ENCODE data around the gene PPP6R3.
"Not testable (repeated sequence)": the region's sequence is repeated elsewhere in the genome, so short reads cannot be mapped to it uniquely, and the experiment has no call there.

The PPP6R3 gene

DNA sequence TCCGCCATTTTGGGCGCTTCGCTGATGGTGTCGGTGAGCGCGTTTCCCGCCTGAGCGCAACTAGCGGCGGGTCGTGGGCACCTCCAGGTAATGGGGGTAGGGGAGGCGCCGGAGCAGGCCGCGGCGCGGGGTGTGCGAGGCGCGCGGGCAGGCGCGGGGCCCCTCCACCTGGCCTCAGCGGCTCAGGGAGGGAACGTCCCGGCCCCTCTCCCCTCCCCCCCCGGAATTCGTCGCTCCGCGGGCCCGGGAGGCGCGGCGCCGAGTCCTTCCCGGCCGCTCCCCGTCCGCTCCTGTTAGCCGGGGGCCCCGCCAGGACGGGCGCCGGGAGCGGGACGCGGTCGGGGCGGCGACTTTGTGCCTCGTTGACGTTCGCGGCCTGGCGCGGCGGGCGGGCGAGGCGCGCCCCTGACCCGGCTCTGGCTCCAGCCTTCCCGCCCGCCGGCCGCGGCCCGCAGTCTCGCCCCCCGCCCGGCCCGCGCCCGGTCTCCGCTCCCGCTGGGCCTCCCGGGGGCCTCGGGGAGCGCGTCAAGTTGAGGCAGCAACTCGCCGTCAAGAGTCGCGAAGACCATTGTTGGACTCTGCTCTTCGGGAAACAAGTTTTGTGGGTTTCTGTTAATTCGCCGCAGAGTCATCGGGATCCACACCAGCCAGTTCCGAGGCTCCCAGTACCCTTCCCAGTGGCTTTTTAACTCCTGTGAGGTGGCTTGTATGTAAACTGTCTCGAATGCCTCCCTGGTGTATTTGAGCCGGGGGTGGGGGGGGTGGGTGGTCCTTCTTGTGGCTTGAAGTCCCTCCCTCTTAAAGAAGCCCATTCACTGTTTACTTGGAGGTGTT is at the start of gene PPP6R3:
TSS of gene PPP6R3 (plus strand) at position 12 of the 834 bp plus-strand sequence. CDS start 76,913 bp downstream, outside the sequence.
- DNase-seq (ENCODE audit: low read depth): peak; percentile 17

DNA sequence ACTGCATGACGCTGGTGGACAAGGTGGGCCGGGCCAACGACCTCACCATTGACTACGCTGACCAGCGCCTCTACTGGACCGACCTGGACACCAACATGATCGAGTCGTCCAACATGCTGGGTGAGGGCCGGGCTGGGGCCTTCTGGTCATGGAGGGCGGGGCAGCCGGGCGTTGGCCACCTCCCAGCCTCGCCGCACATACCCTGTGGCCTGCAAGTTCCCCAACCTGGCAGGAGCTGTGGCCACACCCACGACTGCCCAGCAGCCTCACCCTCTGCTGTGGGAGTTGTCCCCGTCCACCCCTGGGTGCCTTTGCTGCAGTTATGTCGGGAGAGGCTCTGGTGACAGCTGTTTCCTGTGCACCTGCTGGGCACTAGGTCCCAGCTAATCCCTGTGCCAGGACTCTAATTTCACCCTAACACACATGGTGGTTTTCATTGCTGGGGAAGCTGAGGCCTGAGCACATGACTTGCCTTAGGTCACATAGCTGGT is 49.0 kb upstream of the PPP6R3 start:
- DNase-seq (ENCODE audit: low read depth): no peak

- peak; percentile 20 for DNase-seq (ENCODE audit: low read depth)
Measured at GRCh38 chr11:68412593-68413475, 47.7 kb upstream of the PPP6R3 start.

GRCh38 chr11:68413591-68413999 is 47.0 kb upstream of the PPP6R3 start:
- DNase-seq (ENCODE audit: low read depth): no peak

DNA sequence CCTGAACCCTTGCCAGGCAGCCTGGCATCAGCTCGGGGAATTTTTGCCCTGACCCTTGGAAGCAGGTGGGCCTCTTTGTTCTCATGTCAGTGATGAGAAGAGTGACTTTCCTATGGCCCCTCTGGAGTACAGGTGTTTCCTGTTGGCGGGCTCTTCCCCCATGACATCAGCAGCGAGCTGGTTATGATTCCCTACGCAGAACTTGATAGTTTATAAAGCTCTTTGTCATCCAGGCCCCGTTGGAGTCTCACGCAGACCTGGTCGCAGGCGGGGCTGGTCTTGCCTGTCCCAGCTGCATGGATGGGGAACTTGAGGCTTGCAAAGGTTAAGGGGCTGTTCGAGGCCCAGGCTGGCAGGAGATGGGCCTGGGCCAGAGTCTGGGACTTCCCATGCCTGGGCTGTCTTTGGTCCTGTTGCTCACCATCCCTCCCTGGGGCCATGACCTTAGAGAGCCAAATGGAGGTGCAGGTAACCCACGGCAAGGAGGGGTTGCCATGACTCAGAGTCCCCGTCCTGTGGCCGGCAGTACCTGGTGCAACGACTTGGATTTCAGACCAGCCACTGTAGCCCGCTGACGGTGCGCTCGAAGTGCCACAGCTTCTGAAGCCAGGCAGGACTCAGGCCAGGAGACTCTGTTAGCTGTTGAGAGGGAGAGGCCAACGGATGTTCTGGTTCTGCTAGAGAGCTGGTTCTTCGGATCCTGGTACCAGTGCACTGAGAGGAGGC is 45.9 kb upstream of the PPP6R3 start:
- DNase-seq (ENCODE audit: low read depth): no peak

DNA sequence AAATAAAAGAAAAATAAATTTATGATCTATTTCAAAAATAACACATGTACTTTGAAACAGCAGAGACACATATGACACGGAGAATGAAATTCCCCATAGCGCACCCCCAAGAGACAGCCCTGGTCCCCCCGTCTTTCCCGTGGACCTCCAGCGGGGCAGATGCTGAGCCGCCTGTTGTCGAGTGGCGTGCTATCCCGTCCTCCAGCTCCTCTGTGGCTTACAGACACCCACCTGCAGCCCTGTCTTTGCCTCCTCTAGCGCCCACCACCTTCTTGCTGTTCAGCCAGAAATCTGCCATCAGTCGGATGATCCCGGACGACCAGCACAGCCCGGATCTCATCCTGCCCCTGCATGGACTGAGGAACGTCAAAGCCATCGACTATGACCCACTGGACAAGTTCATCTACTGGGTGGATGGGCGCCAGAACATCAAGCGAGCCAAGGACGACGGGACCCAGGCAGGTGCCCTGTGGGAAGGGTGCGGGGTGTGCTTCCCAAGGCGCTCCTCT is 44.4 kb upstream of the PPP6R3 start:
- no peak for DNase-seq (ENCODE audit: low read depth)

- DNase-seq (ENCODE audit: low read depth): no peak
Measured at GRCh38 chr11:68418648-68419047, 41.9 kb upstream of the PPP6R3 start.

DNA sequence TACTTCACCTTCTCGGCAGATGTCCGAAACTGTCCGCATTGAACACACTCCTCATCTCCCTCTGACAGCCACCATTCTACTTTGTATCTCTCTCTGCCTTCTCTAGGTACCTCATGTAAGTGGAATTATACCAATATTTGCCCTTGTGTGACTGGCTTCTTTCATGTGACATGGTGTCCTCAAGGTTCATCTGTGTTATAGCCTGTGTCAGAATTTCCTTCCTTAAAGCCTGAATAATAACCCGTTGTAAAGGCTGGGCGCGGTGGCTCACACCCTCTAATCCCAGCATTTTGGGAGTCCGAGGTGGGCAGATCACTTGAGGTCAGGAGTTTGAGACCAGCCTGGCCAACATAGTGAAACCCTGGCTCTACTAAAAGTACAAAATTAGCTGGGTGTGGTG is 40.4 kb upstream of the PPP6R3 start:
- no peak for DNase-seq (ENCODE audit: low read depth)

DNA sequence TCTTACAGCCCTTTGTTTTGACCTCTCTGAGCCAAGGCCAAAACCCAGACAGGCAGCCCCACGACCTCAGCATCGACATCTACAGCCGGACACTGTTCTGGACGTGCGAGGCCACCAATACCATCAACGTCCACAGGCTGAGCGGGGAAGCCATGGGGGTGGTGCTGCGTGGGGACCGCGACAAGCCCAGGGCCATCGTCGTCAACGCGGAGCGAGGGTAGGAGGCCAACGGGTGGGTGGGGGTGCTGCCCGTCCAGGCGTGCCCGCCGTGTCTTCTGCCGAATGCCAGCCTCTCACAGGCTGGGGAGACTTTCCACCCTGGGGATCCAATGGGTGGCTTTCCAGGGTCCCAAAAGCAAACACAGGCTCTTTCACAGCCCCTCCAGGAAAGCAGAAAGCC is 37.1 kb upstream of the PPP6R3 start:
- no peak for DNase-seq (ENCODE audit: low read depth)

DNA sequence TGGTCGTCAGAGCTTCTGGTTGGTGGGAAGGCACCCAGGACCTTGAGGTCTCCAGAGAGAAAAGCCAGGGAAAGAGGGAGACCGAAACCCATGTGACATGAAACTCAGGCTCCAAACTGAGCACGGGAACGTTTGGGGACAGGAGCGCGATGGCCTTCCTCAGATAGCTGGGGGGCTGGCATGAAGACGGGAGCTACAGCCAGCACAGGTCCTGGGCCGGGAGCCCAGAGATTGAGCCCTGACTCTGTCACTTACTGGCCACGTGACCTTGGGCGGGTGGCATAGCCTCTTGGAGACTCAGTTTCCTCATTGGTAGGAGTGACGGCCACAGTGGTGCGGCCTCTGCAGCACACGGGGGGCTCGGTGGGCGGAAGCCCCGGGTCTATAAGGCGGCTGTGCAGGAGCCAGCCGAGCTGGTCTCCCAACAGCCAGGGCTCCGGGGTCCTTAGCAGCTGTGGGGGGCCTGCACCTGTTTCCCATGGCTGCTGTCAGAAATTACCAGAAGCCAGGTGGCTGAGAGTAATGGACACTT is 36.4 kb upstream of the PPP6R3 start:
- DNase-seq (ENCODE audit: low read depth): no peak

- no peak for DNase-seq (ENCODE audit: low read depth)
Measured at GRCh38 chr11:68424981-68425865, 35.3 kb upstream of the PPP6R3 start.

DNA sequence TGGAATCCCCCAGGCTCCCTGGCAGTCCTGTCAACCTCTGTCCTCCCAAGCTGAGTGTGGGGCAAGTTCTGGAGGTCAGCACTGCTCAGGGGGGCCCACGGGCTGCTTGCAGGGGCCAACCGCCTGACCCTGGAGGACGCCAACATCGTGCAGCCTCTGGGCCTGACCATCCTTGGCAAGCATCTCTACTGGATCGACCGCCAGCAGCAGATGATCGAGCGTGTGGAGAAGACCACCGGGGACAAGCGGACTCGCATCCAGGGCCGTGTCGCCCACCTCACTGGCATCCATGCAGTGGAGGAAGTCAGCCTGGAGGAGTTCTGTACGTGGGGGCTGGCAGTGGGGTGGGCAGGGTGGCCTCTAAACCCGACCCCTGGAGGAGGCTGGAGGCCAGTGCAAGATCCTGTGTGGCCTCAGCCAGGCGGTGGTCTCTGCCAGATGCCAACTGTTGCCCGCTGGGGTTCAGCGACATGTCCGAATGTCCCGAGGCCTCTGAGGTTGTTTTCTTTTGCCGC is 34.6 kb upstream of the PPP6R3 start:
- DNase-seq (ENCODE audit: low read depth): no peak

GRCh38 chr11:68429661-68430060 is 30.9 kb upstream of the PPP6R3 start:
- DNase-seq (ENCODE audit: low read depth): no peak

DNA sequence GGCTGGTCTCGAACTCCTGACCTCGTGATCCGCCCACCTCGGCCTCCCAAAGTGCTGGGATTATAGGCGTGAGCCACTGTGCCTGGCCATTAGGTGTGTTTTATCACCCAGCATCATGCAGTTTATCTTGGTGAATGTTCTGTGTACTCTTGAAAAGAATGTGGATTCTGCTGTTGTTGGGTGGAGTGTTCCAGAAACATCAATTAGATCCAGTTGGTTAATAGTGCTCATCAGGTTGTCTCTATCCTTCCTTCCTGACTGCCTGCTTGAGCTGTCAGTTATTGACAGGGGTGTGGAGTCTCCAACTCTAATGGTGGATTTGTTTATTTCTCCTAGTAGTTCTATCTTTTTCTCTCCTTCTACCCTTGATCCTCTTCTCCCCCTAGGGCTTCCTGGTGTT is 30.2 kb upstream of the PPP6R3 start:
- no peak for DNase-seq (ENCODE audit: low read depth)

DNA sequence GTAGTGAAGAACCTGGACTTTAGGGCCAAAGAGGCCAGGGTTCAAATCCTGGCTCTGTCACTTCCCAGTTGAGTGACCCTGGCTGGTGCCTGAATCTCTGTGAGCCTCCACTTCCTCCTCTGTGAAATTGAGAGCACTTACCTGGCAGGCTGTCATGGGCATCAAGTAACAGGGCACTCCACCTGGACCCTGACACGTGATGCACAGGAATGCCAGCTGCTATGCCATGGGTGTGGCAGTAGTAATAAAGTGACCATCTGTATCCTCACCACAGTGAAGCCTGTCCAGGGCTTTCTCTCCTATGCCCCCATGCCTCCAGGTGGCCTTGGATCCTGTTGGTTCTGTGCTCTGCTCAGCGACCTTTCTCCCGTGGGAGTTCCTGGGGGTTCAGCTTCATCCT is 29.8 kb upstream of the PPP6R3 start:
- no peak for DNase-seq (ENCODE audit: low read depth)

- DNase-seq (ENCODE audit: low read depth): no peak
Measured at GRCh38 chr11:68431984-68432645, 28.4 kb upstream of the PPP6R3 start.

DNA sequence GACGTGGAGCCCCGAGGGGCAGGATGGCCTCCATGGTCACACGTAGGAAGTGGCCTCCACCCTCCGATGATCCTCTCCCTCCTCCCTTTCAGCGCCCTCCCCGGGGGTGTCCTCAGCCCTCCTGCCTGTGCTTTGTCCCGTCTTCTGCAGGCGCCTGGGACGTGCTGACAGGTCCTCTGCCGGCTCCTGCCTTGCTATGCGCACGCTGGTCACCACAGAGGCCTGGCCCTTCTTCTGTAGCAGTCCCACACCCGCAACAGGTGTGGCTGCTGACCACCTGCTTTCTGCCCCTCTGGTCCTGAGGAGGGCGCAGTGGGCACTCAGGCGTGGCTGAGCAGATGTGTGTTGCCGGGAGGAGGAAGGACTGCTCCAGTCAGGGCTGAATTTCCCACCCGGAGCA is 27.7 kb upstream of the PPP6R3 start:
- no peak for DNase-seq (ENCODE audit: low read depth)

DNA sequence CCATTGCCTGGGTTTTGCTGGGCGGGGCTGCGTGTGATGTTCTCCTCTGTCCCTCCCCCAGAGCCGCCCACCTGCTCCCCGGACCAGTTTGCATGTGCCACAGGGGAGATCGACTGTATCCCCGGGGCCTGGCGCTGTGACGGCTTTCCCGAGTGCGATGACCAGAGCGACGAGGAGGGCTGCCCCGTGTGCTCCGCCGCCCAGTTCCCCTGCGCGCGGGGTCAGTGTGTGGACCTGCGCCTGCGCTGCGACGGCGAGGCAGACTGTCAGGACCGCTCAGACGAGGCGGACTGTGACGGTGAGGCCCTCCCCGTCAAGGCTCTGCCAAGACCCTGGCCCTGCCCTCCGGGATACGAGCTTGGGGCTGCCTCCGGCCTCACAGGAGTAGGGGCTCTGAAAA is 27.0 kb upstream of the PPP6R3 start:
- no peak for DNase-seq (ENCODE audit: low read depth)

DNA sequence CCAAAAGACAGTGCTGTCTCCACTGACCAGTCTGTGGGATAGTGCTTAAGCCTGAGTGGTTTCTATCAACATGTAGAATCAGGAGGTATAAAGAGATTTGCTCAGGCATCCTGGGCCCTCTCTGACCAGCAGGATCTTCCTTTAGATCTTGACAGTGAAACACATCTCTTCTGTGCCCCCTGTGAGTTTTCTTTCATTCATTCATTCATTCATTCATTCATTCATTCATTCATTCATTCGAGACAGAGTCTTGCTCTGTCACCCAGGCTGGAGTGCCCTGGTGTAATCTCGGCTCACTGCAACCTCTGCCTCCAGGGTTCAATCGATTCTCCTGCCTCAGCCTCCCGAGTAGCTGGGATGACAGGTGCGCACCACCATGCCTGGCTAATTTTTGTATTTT is 26.4 kb upstream of the PPP6R3 start:
- DNase-seq (ENCODE audit: low read depth): not testable (repeated sequence)
